ENCODE data around the gene UGT2B7. TPM values are rescaled to one million over a fixed set of nuclear protein-coding genes. Genes with fewer than 3 reads are reported as not detected.

UGT2B7 gene
- total and polyA plus RNA-seq, 2 experiments from 2014 or later = 90.0 to 125 TPM

DNA sequence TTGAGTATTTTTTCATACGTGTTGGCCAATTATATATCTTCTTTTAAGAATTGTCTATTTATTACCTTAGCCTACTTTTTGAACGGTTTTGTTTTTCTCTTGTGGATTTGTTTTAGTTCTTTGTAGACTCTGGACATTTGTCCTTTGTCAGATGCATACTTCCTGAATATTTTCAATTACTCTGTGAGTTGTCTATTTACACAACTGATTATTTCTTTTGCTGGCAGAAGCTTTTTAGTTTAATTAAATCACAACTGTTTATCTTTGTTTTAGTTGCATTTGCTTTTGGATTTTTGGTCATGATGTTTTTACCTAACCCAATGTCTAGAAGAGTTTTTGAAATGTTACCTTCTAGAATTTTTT is 19.6 kb downstream of the UGT2B7 start:
- WGBS (ENCODE audit: low lambda C conversion rate, missing lambda C conversion rate) = 62% methylated on average over 2 of the region's 2 CpGs
- no peaks in the 10 kb centered on the region for H3K9me3 ChIP-seq (ENCODE audit: low read depth)
- peak overlapping the region; percentile 69 for H2AFZ ChIP-seq
- no peak for DNase-seq (ENCODE audit: low spot score)
- peaks cover 11% of the 10 kb centered on the region for H3K4me1 ChIP-seq (ENCODE audit: insufficient read depth)
- peak overlapping the region; percentile 12 for H3K4me3 ChIP-seq
- no peaks in the 10 kb centered on the region for H3K9me2 ChIP-seq (replicated peaks; ENCODE audit: insufficient read depth)
- no peaks in the 10 kb centered on the region for H3K79me2 ChIP-seq
- no peaks in the 10 kb centered on the region for H3K27me3 ChIP-seq
- H3K36me3 ChIP-seq (replicated peaks; ENCODE audit: insufficient read depth, low read depth) = no peaks in the 10 kb centered on the region
- TF ChIP-seq, protein P1, sequence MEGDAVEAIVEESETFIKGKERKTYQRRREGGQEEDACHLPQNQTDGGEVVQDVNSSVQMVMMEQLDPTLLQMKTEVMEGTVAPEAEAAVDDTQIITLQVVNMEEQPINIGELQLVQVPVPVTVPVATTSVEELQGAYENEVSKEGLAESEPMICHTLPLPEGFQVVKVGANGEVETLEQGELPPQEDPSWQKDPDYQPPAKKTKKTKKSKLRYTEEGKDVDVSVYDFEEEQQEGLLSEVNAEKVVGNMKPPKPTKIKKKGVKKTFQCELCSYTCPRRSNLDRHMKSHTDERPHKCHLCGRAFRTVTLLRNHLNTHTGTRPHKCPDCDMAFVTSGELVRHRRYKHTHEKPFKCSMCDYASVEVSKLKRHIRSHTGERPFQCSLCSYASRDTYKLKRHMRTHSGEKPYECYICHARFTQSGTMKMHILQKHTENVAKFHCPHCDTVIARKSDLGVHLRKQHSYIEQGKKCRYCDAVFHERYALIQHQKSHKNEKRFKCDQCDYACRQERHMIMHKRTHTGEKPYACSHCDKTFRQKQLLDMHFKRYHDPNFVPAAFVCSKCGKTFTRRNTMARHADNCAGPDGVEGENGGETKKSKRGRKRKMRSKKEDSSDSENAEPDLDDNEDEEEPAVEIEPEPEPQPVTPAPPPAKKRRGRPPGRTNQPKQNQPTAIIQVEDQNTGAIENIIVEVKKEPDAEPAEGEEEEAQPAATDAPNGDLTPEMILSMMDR (IDR thresholded peaks at IDR 0.05; ENCODE audit: poor library complexity) = no peak
- TF ChIP-seq EZH2 (IDR thresholded peaks at IDR 0.05; ENCODE audit: borderline replicate concordance) (no peak), EZH2phosphoT487 (IDR thresholded peaks at IDR 0.05; ENCODE audit: low read depth, severe bottlenecking, unreplicated experiment) (no peak)
- H3K4me2 ChIP-seq = peak overlapping the region; percentile 70
- H3K27ac ChIP-seq = peak overlapping the region; percentile 76
- H4K20me1 ChIP-seq (ENCODE audit: insufficient read depth, poor library complexity, severe bottlenecking) = no peaks in the 10 kb centered on the region

DNA sequence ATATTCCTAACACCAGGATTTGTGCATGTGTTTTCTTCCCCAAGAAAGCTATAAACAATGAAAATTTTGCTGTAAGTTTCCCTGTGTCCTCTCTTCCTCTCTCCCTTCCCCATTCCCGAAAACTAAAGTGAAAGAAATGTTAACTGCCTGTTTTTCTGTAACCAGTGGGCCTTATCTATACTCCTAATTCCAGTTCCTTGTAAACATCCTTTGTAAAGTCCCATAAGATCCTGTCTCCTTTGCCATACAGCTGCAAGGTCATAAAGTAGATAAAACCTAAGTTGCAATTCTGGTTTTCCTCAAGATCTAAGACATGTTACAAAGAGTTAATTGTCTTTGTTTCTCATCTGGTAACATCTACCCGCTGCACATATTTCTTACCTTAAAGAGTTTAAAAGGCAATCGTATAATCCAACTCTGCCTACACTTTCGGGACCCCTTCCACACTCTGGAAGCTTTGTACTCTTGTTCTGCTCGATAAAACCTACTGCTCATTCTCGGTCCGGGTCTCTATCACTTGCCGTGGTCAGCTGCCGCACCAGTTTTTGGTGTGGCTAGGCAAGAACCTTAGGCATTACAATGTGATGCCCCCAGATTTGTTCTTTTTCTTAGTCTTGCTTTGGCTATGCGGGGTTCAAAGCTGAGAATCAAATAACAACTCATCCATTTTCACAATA is 20.5 kb downstream of the UGT2B7 start:
- no peak for DNase-seq (ENCODE audit: low spot score)
- H3K9me3 ChIP-seq (ENCODE audit: low read depth) = no peaks in the 10 kb centered on the region
- H3K4me3 ChIP-seq = peak overlapping the region; percentile 12
- H3K9me2 ChIP-seq (replicated peaks; ENCODE audit: insufficient read depth) = no peaks in the 10 kb centered on the region
- peaks cover 11% of the 10 kb centered on the region for H3K4me1 ChIP-seq (ENCODE audit: insufficient read depth)
- no peaks in the 10 kb centered on the region for H3K36me3 ChIP-seq (replicated peaks; ENCODE audit: insufficient read depth, low read depth)
- H4K20me1 ChIP-seq (ENCODE audit: insufficient read depth, poor library complexity, severe bottlenecking) = no peaks in the 10 kb centered on the region
- peak overlapping the region; percentile 76 for H3K27ac ChIP-seq
- no peaks in the 10 kb centered on the region for H3K27me3 ChIP-seq
- H3K4me2 ChIP-seq = peak overlapping the region; percentile 70
- TF ChIP-seq, protein P1 (IDR thresholded peaks at IDR 0.05; ENCODE audit: poor library complexity) = no peak
- TF ChIP-seq EZH2 (IDR thresholded peaks at IDR 0.05; ENCODE audit: borderline replicate concordance) = no peak
- no peak for TF ChIP-seq EZH2phosphoT487 (IDR thresholded peaks at IDR 0.05; ENCODE audit: low read depth, severe bottlenecking, unreplicated experiment)
- 36% methylated on average over 10 of the region's 10 CpGs for WGBS (ENCODE audit: low lambda C conversion rate, missing lambda C conversion rate)
- H3K79me2 ChIP-seq = no peaks in the 10 kb centered on the region
- peak overlapping the region; percentile 69 for H2AFZ ChIP-seq

DNA sequence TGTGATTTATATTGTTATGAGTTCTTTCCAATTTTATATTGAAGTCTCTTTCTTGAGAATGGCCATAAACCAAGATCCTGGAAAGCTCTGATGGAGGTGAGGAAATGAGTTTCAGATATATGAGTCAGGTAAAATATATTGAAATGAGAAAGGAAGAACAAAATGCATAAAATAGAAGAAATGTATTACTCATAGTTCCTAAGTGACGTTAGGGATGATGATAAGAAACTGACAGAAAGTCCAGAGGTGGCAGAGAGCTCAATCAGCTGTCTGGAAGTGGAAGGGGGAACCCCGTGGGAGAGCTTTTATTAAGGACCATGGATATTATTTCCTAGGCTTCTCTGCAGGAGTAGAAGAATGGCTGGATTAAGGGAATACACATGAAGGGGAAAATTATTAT is 24.6 kb downstream of the UGT2B7 start:
- Histone ChIP-seq H3K4me3 (no peak overlapping the region), H3K27me3 (no peaks in the 10 kb centered on the region), H3K9me3 (ENCODE audit: low read depth) (no peaks in the 10 kb centered on the region), H2AFZ (no peak overlapping the region), H3K79me2 (no peaks in the 10 kb centered on the region), H3K9me2 (replicated peaks; ENCODE audit: insufficient read depth) (no peaks in the 10 kb centered on the region), H3K27ac (no peak overlapping the region), H4K20me1 (ENCODE audit: insufficient read depth, poor library complexity, severe bottlenecking) (no peaks in the 10 kb centered on the region), H3K4me2 (no peak overlapping the region), H3K36me3 (replicated peaks; ENCODE audit: insufficient read depth, low read depth) (no peaks in the 10 kb centered on the region), H3K4me1 (ENCODE audit: insufficient read depth) (peaks cover 8% of the 10 kb centered on the region)
- no peak for DNase-seq (ENCODE audit: low spot score)
- TF ChIP-seq, protein P1 (IDR thresholded peaks at IDR 0.05; ENCODE audit: poor library complexity) = no peak
- TF ChIP-seq EZH2 (IDR thresholded peaks at IDR 0.05; ENCODE audit: borderline replicate concordance) (no peak), EZH2phosphoT487 (IDR thresholded peaks at IDR 0.05; ENCODE audit: low read depth, severe bottlenecking, unreplicated experiment) (no peak)
- 67% methylated on average over 2 of the region's 2 CpGs for WGBS (ENCODE audit: low lambda C conversion rate, missing lambda C conversion rate)

All from hepatocyte (in vitro differentiated cells).